OCI-LY7 (cell line): Measurements from ENCODE around the gene OAS2. TPM values are rescaled to one million over a fixed set of nuclear protein-coding genes. Genes with fewer than 3 reads are reported as not detected.

Source experiments
- BruUV-seq: library from RNA; stranded (reverse); fragments of 400-500 nt; replicated peaks from 2 replicates; lab custom pipeline; 2021; lab: Mats Ljungman, UMichigan
- CTCF ChIA-PET: fragments of 300-600 bp; sonication (Branson Sonifier 250); formaldehyde crosslinking; loops from one replicate; lab custom pipeline; 2022; ENCODE audit warnings: antibody characterized with exemption; ENCODE audit not compliant: unreplicated experiment; lab: Charles Lee
- POLR2A ChIA-PET: fragments of 300-600 bp; sonication (Branson Sonifier 250); formaldehyde crosslinking; loops from one replicate; lab custom pipeline; 2022; ENCODE audit warnings: antibody characterized with exemption; lab: Charles Lee
- DNase-seq: peaks from one replicate; pipeline ENCODE4 v3.0.0-alpha.2; 2015; ENCODE audit warnings: low spot score
- H2AFZ ChIP-seq: fragments of 200-600 bp; sonication (generic), shearing (Covaris generic); 2 replicates; pipeline ENCODE4 v1.6.1; 2014; ENCODE audit warnings: mild to moderate bottlenecking, antibody characterized with exemption, low read length, moderate library complexity
- H3K27ac ChIP-seq: fragments of 200-600 bp; sonication (generic); 2 replicates; pipeline ENCODE4 v1.5.1; 2014; ENCODE audit warnings: mixed run types, low read depth, mild to moderate bottlenecking, moderate library complexity, low read length, inconsistent platforms; ENCODE audit not compliant: poor library complexity, severe bottlenecking
- H3K36me3 ChIP-seq: fragments of 200-600 bp; sonication (generic); 2 replicates; pipeline ENCODE4 v1.6.1; 2014; ENCODE audit warnings: mild to moderate bottlenecking, antibody characterized with exemption, low read length, moderate library complexity, mixed read lengths; ENCODE audit not compliant: insufficient read depth
- H3K4me1 ChIP-seq: fragments of 200-600 bp; sonication (generic); 2 replicates; pipeline ENCODE4 v1.5.1; 2014; ENCODE audit warnings: mild to moderate bottlenecking, low read length; ENCODE audit not compliant: insufficient read depth, poor library complexity, severe bottlenecking
- H3K4me2 ChIP-seq: fragments of 200-600 bp; sonication (generic); 2 replicates; pipeline ENCODE4 v1.6.1; 2014; ENCODE audit warnings: mild to moderate bottlenecking, low read length
- H3K4me3 ChIP-seq: fragments of 200-600 bp; sonication (generic); 2 replicates; pipeline ENCODE4 v1.5.1; 2014; ENCODE audit warnings: mild to moderate bottlenecking, low read depth, low read length; ENCODE audit not compliant: poor library complexity, severe bottlenecking
- H3K79me2 ChIP-seq: fragments of 200-600 bp; sonication (generic); 2 replicates; pipeline ENCODE4 v1.6.1; 2016; ENCODE audit warnings: low read depth, mild to moderate bottlenecking, low read length, moderate library complexity, mixed read lengths; ENCODE audit not compliant: insufficient read depth
- H3K9me2 ChIP-seq: fragments of 200-600 bp; sonication (generic); 2 replicates; pipeline ENCODE4 v1.6.1; 2016; ENCODE audit warnings: mild to moderate bottlenecking, low read length, mixed read lengths; ENCODE audit not compliant: insufficient read depth
- H3K9me3 ChIP-seq: fragments of 200-600 bp; sonication (generic); 2 replicates; pipeline ENCODE4 v1.6.1; 2014; ENCODE audit warnings: mild to moderate bottlenecking, mixed run types, low read length, mixed read lengths
- H4K20me1 ChIP-seq: fragments of 200-600 bp; sonication (generic); 2 replicates; pipeline ENCODE4 v1.6.1; 2014; ENCODE audit warnings: mild to moderate bottlenecking, antibody characterized with exemption, low read length, moderate library complexity, mixed read lengths; ENCODE audit not compliant: insufficient read depth
- CTCF ChIP-seq: fragments of 200-600 bp; sonication (generic); conservative IDR thresholded peaks from 2 replicates; pipeline ENCODE4 v1.5.1; 2014; ENCODE audit warnings: mild to moderate bottlenecking, antibody characterized with exemption, low read length, moderate library complexity, mixed read lengths
- EZH2phosphoT487 ChIP-seq: fragments of 200-600 bp; sonication (generic); IDR thresholded peaks from 2 replicates; pipeline ENCODE4 v1.6.1; 2018; ENCODE audit warnings: low read depth, borderline replicate concordance, mild to moderate bottlenecking, mixed run types, antibody characterized with exemption, low read length, moderate library complexity, mixed read lengths
- intact Hi-C: fragments of 100-400 bp; cut with micrococcal nuclease; formaldehyde crosslinking; loops from one replicate; pipeline ENCODE4 v1.10.0; 2022; ENCODE audit not compliant: unreplicated experiment
- total RNA-seq, 2 experiments: library from RNA; depleted of rRNA in 1 of 2; stranded (reverse); fragments of >200 nt in 1 of 2; shearing (Covaris generic) in 1 of 2; gene quantifications; 2 replicates each; pipeline ENCODE4 v1.2.3, GENCODE V29; 2014 to 2022

OAS2 gene
- total RNA-seq, 2 experiments from 2014 or later: 33.2 to 46.8 TPM

DNA sequence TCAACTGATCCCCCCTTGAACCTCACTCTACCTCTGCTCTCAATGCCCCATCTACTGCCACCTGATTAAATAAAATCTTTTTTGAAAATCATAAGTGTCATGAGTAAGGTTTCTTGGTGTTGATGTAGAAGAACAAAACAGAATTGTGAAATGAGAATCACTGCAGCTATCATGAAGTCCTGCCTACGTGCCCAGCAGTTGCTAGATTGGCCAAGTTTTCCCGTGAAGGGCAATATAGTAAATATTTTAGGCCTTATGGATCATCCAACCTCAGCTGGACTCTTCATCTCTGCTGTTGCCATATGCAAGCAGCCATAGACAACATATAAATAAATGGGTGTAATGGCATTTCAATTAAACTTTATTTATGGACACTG, 45.2 kb upstream of the OAS2 start:
- ChIA-PET POLR2A (no interaction called here), CTCF (no interaction called here)
- Histone ChIP-seq H3K4me2 (no peak overlapping the region), H3K27ac (no peak overlapping the region), H3K79me2 (no peaks in the 10 kb centered on the region), H3K4me3 (no peak overlapping the region), H4K20me1 (no peaks in the 10 kb centered on the region), H2AFZ (no peak overlapping the region), H3K36me3 (no peaks in the 10 kb centered on the region), H3K4me1 (peaks cover 7% of the 10 kb centered on the region), H3K9me2 (no peaks in the 10 kb centered on the region), H3K9me3 (no peaks in the 10 kb centered on the region)
- DNase-seq: no peak
- intact Hi-C loops: no loop called here
- TF ChIP-seq EZH2phosphoT487: no peak
- TF ChIP-seq CTCF: no peak
- BruUV-seq: no TSS peak

DNA sequence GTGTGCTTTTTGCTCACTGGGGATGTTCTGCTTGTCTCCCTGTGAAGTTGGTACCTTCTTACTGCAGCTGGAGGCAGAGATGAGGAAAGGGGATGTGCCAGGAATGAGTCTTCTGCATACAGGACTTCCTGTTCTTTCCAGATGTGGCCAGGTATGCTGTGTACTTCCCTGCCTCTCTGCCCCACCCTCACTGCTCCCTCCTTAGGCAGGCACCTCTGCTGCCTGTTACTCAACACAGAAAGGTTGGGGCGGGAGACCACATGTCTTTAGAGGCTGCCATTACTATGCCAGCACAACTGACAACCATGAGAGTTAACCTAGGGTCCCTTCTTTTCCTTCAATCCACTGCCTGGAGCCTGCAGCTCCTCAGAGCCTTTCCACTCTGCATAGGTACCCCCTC, 42.1 kb upstream of the OAS2 start:
- no peaks in the 10 kb centered on the region for H4K20me1 ChIP-seq
- no peak for DNase-seq
- intact Hi-C loops: no loop called here
- no peaks in the 10 kb centered on the region for H3K79me2 ChIP-seq
- TF ChIP-seq CTCF (no peak), EZH2phosphoT487 (no peak)
- peaks cover 31% of the 10 kb centered on the region for H3K4me1 ChIP-seq
- H2AFZ ChIP-seq: no peak overlapping the region
- no peak overlapping the region for H3K4me2 ChIP-seq
- no peak overlapping the region for H3K4me3 ChIP-seq
- H3K9me2 ChIP-seq: no peaks in the 10 kb centered on the region
- BruUV-seq: no TSS peak
- H3K36me3 ChIP-seq: no peaks in the 10 kb centered on the region
- POLR2A ChIA-PET: no interaction called here
- CTCF ChIA-PET: no interaction called here
- no peaks in the 10 kb centered on the region for H3K9me3 ChIP-seq
- H3K27ac ChIP-seq: no peak overlapping the region

DNA sequence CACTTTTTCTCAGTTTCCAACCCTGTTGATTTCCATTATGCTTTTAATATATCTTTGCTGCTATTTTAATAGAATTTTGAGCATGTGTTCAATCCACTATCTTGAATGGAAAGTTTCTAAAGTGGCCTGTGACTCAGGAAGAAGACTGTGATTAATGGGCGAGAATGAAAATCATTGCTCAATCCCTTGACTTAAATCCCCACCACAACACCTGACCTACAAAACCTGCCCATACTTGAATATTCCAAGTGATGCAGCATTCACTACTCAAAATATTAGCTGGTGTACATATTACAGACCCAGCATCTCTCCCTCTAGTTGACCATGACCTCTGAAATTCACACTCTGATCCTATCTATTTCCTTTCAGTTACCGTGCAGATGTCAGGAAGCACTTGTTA, 41.4 kb upstream of the OAS2 start:
- Histone ChIP-seq H3K27ac (no peak overlapping the region), H3K79me2 (no peaks in the 10 kb centered on the region), H3K4me1 (peaks cover 31% of the 10 kb centered on the region), H4K20me1 (no peaks in the 10 kb centered on the region), H3K36me3 (no peaks in the 10 kb centered on the region), H3K9me3 (no peaks in the 10 kb centered on the region), H3K4me3 (no peak overlapping the region), H2AFZ (no peak overlapping the region), H3K9me2 (no peaks in the 10 kb centered on the region), H3K4me2 (no peak overlapping the region)
- TF ChIP-seq EZH2phosphoT487: no peak
- TF ChIP-seq CTCF: no peak
- POLR2A ChIA-PET: no interaction called here
- intact Hi-C loops: no loop called here
- no TSS peak for BruUV-seq
- CTCF ChIA-PET: no interaction called here
- no peak for DNase-seq
